Activated naive CD8-positive, alpha-beta T cell treated with anti-CD3 and anti-CD28 coated beads for 36 hours (primary cell): Measurements from ENCODE around the gene ULK4. TPM values are rescaled to one million over a fixed set of nuclear protein-coding genes. Genes with fewer than 3 reads are reported as not detected.
"Not testable (repeated sequence)": the region's sequence is repeated elsewhere in the genome, so short reads cannot be mapped to it uniquely, and the experiment has no call there.

ENCODE experiments used
- DNase-seq: peaks from one replicate; pipeline ENCODE4 v3.0.0; 2021
- H3K27ac Mint-ChIP-seq: one replicate; pipeline ENCODE4 v1.8.0; 2022; ENCODE audit warnings: mild to moderate bottlenecking, moderate library complexity, mixed read lengths
- H3K27me3 Mint-ChIP-seq: one replicate; pipeline ENCODE4 v1.8.0; 2022; ENCODE audit warnings: mild to moderate bottlenecking, mixed read lengths
- H3K36me3 Mint-ChIP-seq: one replicate; pipeline ENCODE4 v1.8.0; 2021; ENCODE audit warnings: mild to moderate bottlenecking, mixed read lengths
- H3K4me1 Mint-ChIP-seq: one replicate; pipeline ENCODE4 v1.8.0; 2021; ENCODE audit warnings: mixed read lengths
- H3K4me3 Mint-ChIP-seq: one replicate; pipeline ENCODE4 v1.8.0; 2022; ENCODE audit warnings: mild to moderate bottlenecking, moderate library complexity, mixed read lengths
- H3K9me3 Mint-ChIP-seq: one replicate; pipeline ENCODE4 v1.8.0; 2022; ENCODE audit warnings: mixed read lengths
- total RNA-seq, 2 experiments: library from RNA; stranded (reverse); gene quantifications; one replicate each; pipeline ENCODE4 v1.2.3, GENCODE V29; 2021

ULK4 gene
- total RNA-seq, 2 experiments from 2014 or later: 9.8 to 10.3 TPM

GRCh38 chr3:41290306-41290705 lies 671.6 kb downstream of the ULK4 start:
- DNase-seq: no peak
- Mint-ChIP-seq H3K9me3 (peaks cover 2% of the 10 kb centered on the region), H3K27ac (no peak overlapping the region), H3K36me3 (no peaks in the 10 kb centered on the region), H3K27me3 (no peaks in the 10 kb centered on the region), H3K4me3 (no peak overlapping the region), H3K4me1 (peaks cover 2% of the 10 kb centered on the region)

- H3K27me3 Mint-ChIP-seq: no peaks in the 10 kb centered on the region
- H3K36me3 Mint-ChIP-seq: no peaks in the 10 kb centered on the region
- H3K4me1 Mint-ChIP-seq: peaks cover 2% of the 10 kb centered on the region
- H3K27ac Mint-ChIP-seq: no peak overlapping the region
- H3K9me3 Mint-ChIP-seq: peaks cover 5% of the 10 kb centered on the region
- no peak for DNase-seq
- H3K4me3 Mint-ChIP-seq: no peak overlapping the region
Measured at GRCh38 chr3:41288785-41289184, 673.1 kb downstream of the ULK4 start.

GRCh38 chr3:41286305-41286704 lies 675.6 kb downstream of the ULK4 start:
- no peak for DNase-seq
- Mint-ChIP-seq H3K27ac (no peak overlapping the region), H3K27me3 (no peaks in the 10 kb centered on the region), H3K9me3 (peaks cover 9% of the 10 kb centered on the region), H3K36me3 (peaks cover 3% of the 10 kb centered on the region), H3K4me1 (peaks cover 2% of the 10 kb centered on the region), H3K4me3 (no peak overlapping the region)

- DNase-seq, H3K36me3 Mint-ChIP-seq, H3K9me3 Mint-ChIP-seq, H3K27ac Mint-ChIP-seq, H3K4me3 Mint-ChIP-seq, H3K27me3 Mint-ChIP-seq, H3K4me1 Mint-ChIP-seq: not testable (repeated sequence)
Measured at GRCh38 chr3:41284934-41285333, 677.0 kb downstream of the ULK4 start.

- Mint-ChIP-seq H3K4me3 (no peak overlapping the region), H3K27me3 (no peaks in the 10 kb centered on the region), H3K9me3 (peaks cover 13% of the 10 kb centered on the region), H3K4me1 (no peaks in the 10 kb centered on the region), H3K27ac (no peak overlapping the region), H3K36me3 (peaks cover 17% of the 10 kb centered on the region)
- DNase-seq: no peak
Measured at GRCh38 chr3:41277790-41278465, 684.0 kb downstream of the ULK4 start.

- no peak for DNase-seq
- Mint-ChIP-seq H3K4me3 (no peak overlapping the region), H3K9me3 (peaks cover 21% of the 10 kb centered on the region), H3K27ac (no peak overlapping the region), H3K27me3 (no peaks in the 10 kb centered on the region), H3K36me3 (peaks cover 25% of the 10 kb centered on the region), H3K4me1 (no peaks in the 10 kb centered on the region)
Measured at GRCh38 chr3:41276191-41276590, 685.7 kb downstream of the ULK4 start.

- no peak for DNase-seq
- Mint-ChIP-seq H3K9me3 (peaks cover 23% of the 10 kb centered on the region), H3K36me3 (peaks cover 25% of the 10 kb centered on the region), H3K4me1 (no peaks in the 10 kb centered on the region), H3K27ac (no peak overlapping the region), H3K27me3 (no peaks in the 10 kb centered on the region), H3K4me3 (no peak overlapping the region)
Measured at GRCh38 chr3:41274944-41275668, 686.8 kb downstream of the ULK4 start.

GRCh38 chr3:41272667-41273066 lies 689.2 kb downstream of the ULK4 start:
- no peak overlapping the region for H3K4me3 Mint-ChIP-seq
- H3K4me1 Mint-ChIP-seq: no peaks in the 10 kb centered on the region
- peaks cover 25% of the 10 kb centered on the region for H3K36me3 Mint-ChIP-seq

GRCh38 chr3:41267975-41268640 lies 693.8 kb downstream of the ULK4 start:
- H3K4me3 Mint-ChIP-seq: no peak overlapping the region

More at GRCh38 chr3:41272667-41273066, 689.2 kb downstream of the ULK4 start:
- Mint-ChIP-seq H3K9me3 (peaks cover 23% of the 10 kb centered on the region), H3K27ac (no peak overlapping the region), H3K27me3 (no peaks in the 10 kb centered on the region)
- DNase-seq: no peak

GRCh38 chr3:41265823-41266273 lies 696.1 kb downstream of the ULK4 start:
- no peaks in the 10 kb centered on the region for H3K36me3 Mint-ChIP-seq
- DNase-seq: no peak
- no peak overlapping the region for H3K27ac Mint-ChIP-seq
- no peaks in the 10 kb centered on the region for H3K9me3 Mint-ChIP-seq
- H3K4me1 Mint-ChIP-seq: no peaks in the 10 kb centered on the region
- no peak overlapping the region for H3K4me3 Mint-ChIP-seq
- H3K27me3 Mint-ChIP-seq: no peaks in the 10 kb centered on the region

More at GRCh38 chr3:41267975-41268640, 693.8 kb downstream of the ULK4 start:
- H3K36me3 Mint-ChIP-seq: peaks cover 9% of the 10 kb centered on the region
- H3K9me3 Mint-ChIP-seq: peaks cover 13% of the 10 kb centered on the region
- H3K27ac Mint-ChIP-seq: no peak overlapping the region
- DNase-seq: no peak
- H3K27me3 Mint-ChIP-seq: no peaks in the 10 kb centered on the region
- no peaks in the 10 kb centered on the region for H3K4me1 Mint-ChIP-seq

- Mint-ChIP-seq H3K4me3 (no peak overlapping the region), H3K27me3 (no peaks in the 10 kb centered on the region), H3K36me3 (no peaks in the 10 kb centered on the region), H3K27ac (no peak overlapping the region), H3K4me1 (no peaks in the 10 kb centered on the region), H3K9me3 (no peaks in the 10 kb centered on the region)
- no peak for DNase-seq
Measured at GRCh38 chr3:41265011-41265545, 696.8 kb downstream of the ULK4 start.

GRCh38 chr3:41260063-41260450 lies 701.8 kb downstream of the ULK4 start:
- H3K4me1 Mint-ChIP-seq: no peaks in the 10 kb centered on the region
- H3K9me3 Mint-ChIP-seq: no peaks in the 10 kb centered on the region
- no peak overlapping the region for H3K4me3 Mint-ChIP-seq
- DNase-seq: no peak
- no peak overlapping the region for H3K27ac Mint-ChIP-seq
- H3K36me3 Mint-ChIP-seq: no peaks in the 10 kb centered on the region
- H3K27me3 Mint-ChIP-seq: no peaks in the 10 kb centered on the region

GRCh38 chr3:41259449-41260062 lies 702.3 kb downstream of the ULK4 start:
- Mint-ChIP-seq H3K4me1 (no peaks in the 10 kb centered on the region), H3K4me3 (no peak overlapping the region), H3K27ac (no peak overlapping the region), H3K9me3 (no peaks in the 10 kb centered on the region), H3K36me3 (no peaks in the 10 kb centered on the region), H3K27me3 (no peaks in the 10 kb centered on the region)
- DNase-seq: no peak

GRCh38 chr3:41258239-41258800 lies 703.6 kb downstream of the ULK4 start:
- Mint-ChIP-seq H3K27me3 (no peaks in the 10 kb centered on the region), H3K4me3 (no peak overlapping the region), H3K27ac (no peak overlapping the region), H3K4me1 (no peaks in the 10 kb centered on the region), H3K36me3 (no peaks in the 10 kb centered on the region), H3K9me3 (no peaks in the 10 kb centered on the region)
- no peak for DNase-seq

- Mint-ChIP-seq H3K4me1 (no peaks in the 10 kb centered on the region), H3K27ac (no peak overlapping the region), H3K36me3 (no peaks in the 10 kb centered on the region), H3K4me3 (no peak overlapping the region), H3K27me3 (no peaks in the 10 kb centered on the region), H3K9me3 (no peaks in the 10 kb centered on the region)
- DNase-seq: no peak
Measured at GRCh38 chr3:41251593-41251992, 710.3 kb downstream of the ULK4 start.
